MM.1S (cell line): Measurements from ENCODE around the gene ETV6.

Experiments
- DNase-seq: peaks from one replicate; pipeline ENCODE4 v3.0.0-alpha.2; 2015
- H2AFZ ChIP-seq: fragments of 300-600 bp; sonication (generic); 2 replicates; pipeline ENCODE4 v1.6.0; 2016; ENCODE audit warnings: antibody characterized with exemption, low read length
- H3F3A ChIP-seq: fragments of 300-600 bp; sonication (generic); 2 replicates; pipeline ENCODE4 v1.6.1; 2016; ENCODE audit warnings: mild to moderate bottlenecking, antibody characterized with exemption, low read length, moderate library complexity, mixed read lengths; ENCODE audit not compliant: insufficient read depth
- H3K27ac ChIP-seq: fragments of 300-600 bp; sonication (generic); 2 replicates; pipeline ENCODE4 v1.5.1; 2016; ENCODE audit warnings: mild to moderate bottlenecking, low read length
- H3K27me3 ChIP-seq: fragments of 300-600 bp; sonication (generic); replicated peaks from 2 replicates; pipeline ENCODE4 v1.6.0; 2016; ENCODE audit warnings: low read length; ENCODE audit not compliant: insufficient read depth
- H3K36me3 ChIP-seq: fragments of 300-600 bp; sonication (generic); replicated peaks from 2 replicates; pipeline ENCODE4 v1.6.1; 2016; ENCODE audit warnings: mild to moderate bottlenecking, low read length, mixed read lengths; ENCODE audit not compliant: insufficient read depth
- H3K4me1 ChIP-seq: fragments of 300-600 bp; sonication (generic); 2 replicates; pipeline ENCODE4 v1.6.1; 2016; ENCODE audit warnings: low read length, mixed read lengths
- H3K4me2 ChIP-seq: fragments of 300-600 bp; sonication (generic); 2 replicates; pipeline ENCODE4 v1.6.0; 2016; ENCODE audit warnings: low read depth, low read length
- H3K4me3 ChIP-seq: fragments of 300-600 bp; sonication (generic); 2 replicates; pipeline ENCODE4 v1.5.1; 2016; ENCODE audit warnings: low read length, mixed read lengths
- H3K79me2 ChIP-seq: fragments of 300-600 bp; sonication (generic); 2 replicates; pipeline ENCODE4 v1.6.1; 2016; ENCODE audit warnings: mixed run types, low read length, mixed read lengths
- H3K9ac ChIP-seq: fragments of 300-600 bp; sonication (generic); 2 replicates; pipeline ENCODE4 v1.6.1; 2016; ENCODE audit warnings: low read length, mixed read lengths
- H3K9me2 ChIP-seq: fragments of 300-600 bp; sonication (generic); replicated peaks from 2 replicates; pipeline ENCODE4 v1.6.1; 2016; ENCODE audit warnings: mild to moderate bottlenecking, low read length, mixed read lengths; ENCODE audit not compliant: insufficient read depth
- H3K9me3 ChIP-seq: fragments of 300-600 bp; sonication (generic); replicated peaks from 2 replicates; pipeline ENCODE4 v1.6.1; 2016; ENCODE audit warnings: mild to moderate bottlenecking, low read length, mixed read lengths; ENCODE audit not compliant: insufficient read depth
- H4K20me1 ChIP-seq: fragments of 300-600 bp; sonication (generic); 2 replicates; pipeline ENCODE4 v1.6.1; 2016; ENCODE audit warnings: mild to moderate bottlenecking, low read length, moderate library complexity, mixed read lengths; ENCODE audit not compliant: insufficient read depth
- CTCF ChIP-seq: fragments of 300-600 bp; sonication (generic); IDR thresholded peaks from 2 replicates; pipeline ENCODE4 v1.5.1; 2016; ENCODE audit warnings: antibody characterized with exemption, low read length, mixed read lengths
- EZH2 ChIP-seq: fragments of 300-600 bp; sonication (generic); optimal IDR thresholded peaks from 2 replicates; pipeline ENCODE3; 2017; ENCODE audit warnings: low read depth, mild to moderate bottlenecking, antibody characterized with exemption, low read length, mixed read lengths
- EZH2phosphoT487 ChIP-seq: fragments of 300-600 bp; sonication (generic); IDR thresholded peaks from 2 replicates; pipeline ENCODE4 v1.6.1; 2018; ENCODE audit warnings: antibody characterized with exemption, low read length

ETV6 gene

DNA sequence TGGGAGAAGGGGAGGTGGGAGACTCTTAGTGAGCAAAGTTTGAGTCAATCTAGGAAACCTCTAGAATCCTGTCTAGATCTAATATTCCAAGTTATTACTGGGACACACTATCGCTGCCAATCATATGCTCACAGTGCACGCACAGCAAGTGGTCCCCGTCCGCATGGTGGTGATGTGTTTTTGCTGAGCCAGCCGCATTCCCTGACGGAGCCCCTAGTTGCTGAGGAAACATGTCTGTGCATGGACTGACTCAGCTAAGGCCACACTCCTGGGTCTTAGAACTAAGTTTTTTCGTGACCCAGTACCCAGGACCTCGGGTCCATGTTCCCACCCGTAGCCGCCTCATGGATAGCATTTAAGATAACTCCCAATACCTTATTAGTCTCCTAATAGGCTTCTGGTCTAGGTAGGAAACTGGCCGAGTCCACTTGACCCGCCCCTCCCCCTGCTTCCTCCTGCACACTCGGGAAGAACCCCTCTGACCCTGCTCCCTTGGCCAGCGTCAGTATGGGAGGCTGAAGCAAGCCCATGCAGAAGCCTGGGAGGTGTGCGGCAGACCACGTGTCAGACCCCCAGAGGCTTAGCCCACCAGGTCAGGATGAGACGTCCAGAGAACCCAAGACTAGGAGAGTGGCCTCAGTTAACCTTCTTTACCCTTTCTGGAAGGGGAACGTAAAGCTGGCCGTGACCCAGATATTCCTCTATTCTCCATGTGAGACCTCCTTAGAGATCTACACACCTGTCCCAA, 200.5 kb downstream of the ETV6 start:
- Histone ChIP-seq H3K4me3 (no peak overlapping the region), H3K9ac (no peak overlapping the region), H3K9me3 (no peaks in the 10 kb centered on the region), H3F3A (no peaks in the 10 kb centered on the region), H4K20me1 (no peaks in the 10 kb centered on the region), H3K9me2 (no peaks in the 10 kb centered on the region), H3K27ac (no peak overlapping the region), H3K4me1 (no peaks in the 10 kb centered on the region), H3K79me2 (no peaks in the 10 kb centered on the region), H3K36me3 (no peaks in the 10 kb centered on the region), H2AFZ (no peak overlapping the region), H3K4me2 (no peak overlapping the region), H3K27me3 (no peaks in the 10 kb centered on the region)
- TF ChIP-seq EZH2phosphoT487: no peak
- no peak for TF ChIP-seq CTCF
- no peak for TF ChIP-seq EZH2
- no peak for DNase-seq

DNA sequence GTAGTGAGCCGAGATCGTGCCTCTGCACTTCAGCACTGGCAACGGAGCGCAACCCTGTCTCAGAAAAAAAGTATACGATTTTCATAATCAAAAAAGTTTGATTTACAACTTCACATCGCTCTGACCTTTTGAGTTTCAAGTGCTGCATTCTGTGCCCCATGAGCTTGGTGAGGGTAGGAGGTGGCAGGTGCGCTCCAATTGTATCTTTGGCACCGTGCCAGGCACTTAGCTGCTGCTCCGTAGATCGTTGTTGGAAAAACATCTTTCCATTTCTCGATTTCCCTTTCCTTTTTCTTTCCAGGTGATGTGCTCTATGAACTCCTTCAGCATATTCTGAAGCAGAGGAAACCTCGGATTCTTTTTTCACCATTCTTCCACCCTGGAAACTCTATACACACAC, 203.7 kb downstream of the ETV6 start:
- H3K27ac ChIP-seq: no peak overlapping the region
- no peak for DNase-seq
- no peak overlapping the region for H3K9ac ChIP-seq
- no peaks in the 10 kb centered on the region for H3F3A ChIP-seq
- H3K36me3 ChIP-seq: no peaks in the 10 kb centered on the region
- no peaks in the 10 kb centered on the region for H3K9me3 ChIP-seq
- H3K9me2 ChIP-seq: no peaks in the 10 kb centered on the region
- H3K79me2 ChIP-seq: no peaks in the 10 kb centered on the region
- no peaks in the 10 kb centered on the region for H4K20me1 ChIP-seq
- H3K4me1 ChIP-seq: no peaks in the 10 kb centered on the region
- H2AFZ ChIP-seq: no peak overlapping the region
- H3K4me3 ChIP-seq: no peak overlapping the region
- H3K4me2 ChIP-seq: no peak overlapping the region
- TF ChIP-seq EZH2: no peak
- TF ChIP-seq CTCF: no peak
- no peak for TF ChIP-seq EZH2phosphoT487
- no peaks in the 10 kb centered on the region for H3K27me3 ChIP-seq

DNA sequence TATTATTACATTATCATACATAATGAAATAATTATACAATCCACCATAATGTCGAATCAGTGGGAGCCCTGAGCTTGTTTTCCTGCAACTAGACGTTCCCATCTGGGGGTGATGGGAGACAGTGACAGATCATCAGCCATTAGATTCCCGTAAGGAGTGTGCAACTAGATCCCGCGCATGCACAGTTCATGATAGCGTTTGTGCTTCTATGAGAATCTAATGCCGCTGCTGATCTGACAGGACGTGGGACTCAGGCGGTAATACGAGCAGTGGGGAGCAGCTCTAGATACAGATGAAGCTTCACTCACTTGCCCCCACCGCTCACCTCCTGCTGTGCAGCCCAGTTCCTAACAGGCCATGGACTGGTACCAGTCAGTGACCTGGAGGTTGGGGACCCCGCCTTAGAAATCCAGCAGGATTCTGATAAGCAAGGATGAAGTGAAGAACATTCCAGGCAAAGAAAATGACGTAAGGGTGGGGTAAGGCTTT, 204.6 kb downstream of the ETV6 start:
- no peak overlapping the region for H3K4me2 ChIP-seq
- H3K4me1 ChIP-seq: no peaks in the 10 kb centered on the region
- no peak for DNase-seq
- no peaks in the 10 kb centered on the region for H3K9me3 ChIP-seq
- H3F3A ChIP-seq: no peaks in the 10 kb centered on the region
- H2AFZ ChIP-seq: no peak overlapping the region
- H3K27ac ChIP-seq: no peak overlapping the region
- H3K36me3 ChIP-seq: no peaks in the 10 kb centered on the region
- H3K27me3 ChIP-seq: no peaks in the 10 kb centered on the region
- H3K9ac ChIP-seq: no peak overlapping the region
- no peaks in the 10 kb centered on the region for H3K9me2 ChIP-seq
- no peak overlapping the region for H3K4me3 ChIP-seq
- TF ChIP-seq EZH2 (no peak), EZH2phosphoT487 (no peak), CTCF (no peak)
- H4K20me1 ChIP-seq: no peaks in the 10 kb centered on the region
- H3K79me2 ChIP-seq: no peaks in the 10 kb centered on the region
